Skeletal muscle satellite cell (primary cell): ENCODE results near the gene HLA-DOB.
"Not testable (repeated sequence)": the region's sequence is repeated elsewhere in the genome, so short reads cannot be mapped to it uniquely, and the experiment has no call there.

ENCODE experiments used
- H3K27me3 ChIP-seq: 2 replicates; pipeline ENCODE4 v1.7.0; 2013; ENCODE audit warnings: low read length; ENCODE audit not compliant: control insufficient read depth, insufficient read depth
- H3K36me3 ChIP-seq: 2 replicates; pipeline ENCODE4 v1.7.0; 2013; ENCODE audit warnings: mild to moderate bottlenecking, control low read depth, low read length; ENCODE audit not compliant: insufficient read depth
- H3K4me1 ChIP-seq: 2 replicates; pipeline ENCODE4 v1.7.0; 2013; ENCODE audit warnings: low read length; ENCODE audit not compliant: control insufficient read depth, insufficient read depth
- H3K4me2 ChIP-seq: 2 replicates; pipeline ENCODE4 v1.7.0; 2013; ENCODE audit warnings: mild to moderate bottlenecking, low read length
- H3K4me3 ChIP-seq: 2 replicates; pipeline ENCODE4 v1.7.0; 2013; ENCODE audit warnings: low read length
- H3K9ac ChIP-seq: 2 replicates; pipeline ENCODE4 v1.7.0; 2013; ENCODE audit warnings: mild to moderate bottlenecking, low read depth, low read length, moderate library complexity
- H3K9me3 ChIP-seq: replicated peaks from 2 replicates; pipeline ENCODE4 v1.7.0; 2013; ENCODE audit warnings: mild to moderate bottlenecking, control low read depth, low read length

The HLA-DOB gene

GRCh38 chr6:32829495-32829894 lies 12.7 kb upstream of the HLA-DOB start:
- no peak overlapping the region for H3K4me2 ChIP-seq
- no peaks in the 10 kb centered on the region for H3K9me3 ChIP-seq
- no peaks in the 10 kb centered on the region for H3K4me1 ChIP-seq
- H3K9ac ChIP-seq: no peak overlapping the region
- H3K36me3 ChIP-seq: peaks cover 3% of the 10 kb centered on the region
- no peaks in the 10 kb centered on the region for H3K27me3 ChIP-seq
- no peak overlapping the region for H3K4me3 ChIP-seq

- Histone ChIP-seq H3K4me1 (no peaks in the 10 kb centered on the region), H3K9ac (no peak overlapping the region), H3K4me3 (no peak overlapping the region), H3K27me3 (no peaks in the 10 kb centered on the region), H3K9me3 (no peaks in the 10 kb centered on the region), H3K4me2 (no peak overlapping the region), H3K36me3 (peaks cover 3% of the 10 kb centered on the region)
Measured at GRCh38 chr6:32827025-32827424, 10.2 kb upstream of the HLA-DOB start.

DNA sequence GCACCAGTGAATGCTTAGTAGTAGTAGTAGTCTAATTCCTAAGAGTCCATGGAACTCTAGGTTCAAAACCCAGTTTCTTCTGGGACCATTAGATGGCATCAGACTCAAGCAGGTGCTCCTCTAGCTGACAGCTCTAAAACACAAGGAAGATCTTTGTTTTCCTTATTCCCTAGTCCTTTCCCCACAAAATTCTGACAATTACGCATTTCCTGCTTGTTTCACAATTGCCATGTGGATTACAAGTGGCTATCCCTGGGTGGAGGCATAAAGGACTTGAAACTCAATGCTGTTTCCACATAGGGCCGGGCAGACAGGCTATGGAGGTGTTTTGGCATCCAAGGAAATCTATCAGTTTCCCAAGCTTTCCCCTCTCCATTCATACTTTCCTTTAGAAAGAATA lies 9.2 kb upstream of the HLA-DOB start:
- Histone ChIP-seq H3K4me3 (no peak overlapping the region), H3K4me1 (no peaks in the 10 kb centered on the region), H3K36me3 (peaks cover 3% of the 10 kb centered on the region), H3K27me3 (no peaks in the 10 kb centered on the region), H3K4me2 (no peak overlapping the region), H3K9me3 (no peaks in the 10 kb centered on the region), H3K9ac (no peak overlapping the region)

DNA sequence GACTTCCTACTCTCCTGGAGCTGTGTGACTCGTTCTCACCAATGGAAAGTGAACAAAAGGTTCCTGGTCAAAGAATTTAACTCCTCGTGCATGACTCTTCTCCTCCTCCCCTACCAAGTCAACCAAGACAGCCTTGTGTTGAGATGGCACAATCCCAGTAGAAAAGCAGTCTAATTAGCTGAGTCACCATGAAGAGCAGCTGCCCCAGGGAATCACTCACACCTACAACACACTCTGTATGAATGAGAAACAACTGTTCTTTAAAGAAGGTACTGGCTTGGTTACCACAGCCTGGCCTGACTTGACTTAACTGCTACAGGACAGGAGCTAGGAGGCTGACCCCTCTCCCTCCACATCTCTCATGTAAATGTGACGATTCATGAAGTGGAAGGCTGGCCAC lies 2.9 kb upstream of the HLA-DOB start:
- Histone ChIP-seq H3K9ac (no peak overlapping the region), H3K4me1 (peaks cover 8% of the 10 kb centered on the region), H3K9me3 (no peaks in the 10 kb centered on the region), H3K27me3 (peaks cover 7% of the 10 kb centered on the region), H3K36me3 (no peaks in the 10 kb centered on the region), H3K4me2 (peak overlapping the region; percentile 8), H3K4me3 (no peak overlapping the region)

DNA sequence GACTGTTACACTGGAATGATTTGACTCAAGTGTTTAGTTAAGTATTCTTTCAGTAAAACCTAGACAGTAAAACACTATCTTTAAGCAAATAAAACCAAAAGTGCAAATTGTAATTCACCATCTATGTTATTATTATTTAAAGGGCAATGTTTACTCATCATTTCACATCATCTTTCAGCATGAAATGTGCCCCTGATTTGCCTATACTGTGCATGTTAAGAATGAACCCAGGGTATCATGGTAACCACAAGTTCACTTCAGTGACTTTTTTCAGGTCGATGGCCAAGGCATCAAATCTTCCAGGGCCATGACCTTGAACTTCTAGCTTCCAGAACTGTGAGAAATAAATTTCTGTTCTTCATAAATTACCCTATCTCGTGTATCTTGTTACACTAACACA lies 2.1 kb upstream of the HLA-DOB start:
- Histone ChIP-seq H3K9ac (no peak overlapping the region), H3K4me3 (no peak overlapping the region), H3K4me1 (peaks cover 8% of the 10 kb centered on the region), H3K4me2 (no peak overlapping the region), H3K36me3 (no peaks in the 10 kb centered on the region), H3K27me3 (peaks cover 11% of the 10 kb centered on the region), H3K9me3 (no peaks in the 10 kb centered on the region)

DNA sequence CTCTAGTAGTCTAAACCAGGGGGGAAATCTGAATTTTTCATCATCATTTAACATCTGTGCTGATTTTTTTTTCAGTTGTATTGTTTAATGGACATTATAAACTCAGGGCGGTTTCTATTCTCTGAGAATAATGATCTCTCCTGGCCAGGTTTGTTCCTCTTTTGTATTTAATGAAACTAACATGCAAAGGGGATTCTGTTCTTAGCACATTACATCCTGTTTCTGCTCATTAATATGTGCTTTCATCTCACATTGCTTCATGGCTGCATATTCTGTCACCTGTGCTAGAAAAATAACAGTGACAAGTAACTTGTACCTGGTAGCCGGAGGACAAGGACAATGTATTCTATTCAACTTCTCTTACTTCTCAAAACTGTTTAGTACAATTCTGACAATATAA lies 806 bp downstream of the HLA-DOB start:
- Histone ChIP-seq H3K27me3 (peaks cover 25% of the 10 kb centered on the region), H3K4me2 (no peak overlapping the region), H3K4me1 (peaks cover 8% of the 10 kb centered on the region), H3K9ac (no peak overlapping the region), H3K36me3 (no peaks in the 10 kb centered on the region), H3K9me3 (no peaks in the 10 kb centered on the region), H3K4me3 (no peak overlapping the region)

GRCh38 chr6:32815115-32815514 lies 1.7 kb downstream of the HLA-DOB start:
- no peak overlapping the region for H3K9ac ChIP-seq
- H3K27me3 ChIP-seq: peaks cover 25% of the 10 kb centered on the region
- H3K4me2 ChIP-seq: no peak overlapping the region
- H3K4me3 ChIP-seq: no peak overlapping the region
- H3K36me3 ChIP-seq: no peaks in the 10 kb centered on the region
- no peaks in the 10 kb centered on the region for H3K9me3 ChIP-seq
- peaks cover 7% of the 10 kb centered on the region for H3K4me1 ChIP-seq

GRCh38 chr6:32814145-32814544 lies 2.7 kb downstream of the HLA-DOB start:
- Histone ChIP-seq H3K9ac (no peak overlapping the region), H3K36me3 (no peaks in the 10 kb centered on the region), H3K4me3 (no peak overlapping the region), H3K9me3 (no peaks in the 10 kb centered on the region), H3K27me3 (peaks cover 30% of the 10 kb centered on the region), H3K4me2 (no peak overlapping the region), H3K4me1 (no peaks in the 10 kb centered on the region)

GRCh38 chr6:32809171-32809570 lies 7.6 kb downstream of the HLA-DOB start:
- no peak overlapping the region for H3K4me2 ChIP-seq
- no peaks in the 10 kb centered on the region for H3K9me3 ChIP-seq
- no peak overlapping the region for H3K9ac ChIP-seq

GRCh38 chr6:32807020-32807580 lies 9.7 kb downstream of the HLA-DOB start:
- no peak overlapping the region for H3K9ac ChIP-seq

More at GRCh38 chr6:32809171-32809570, 7.6 kb downstream of the HLA-DOB start:
- Histone ChIP-seq H3K4me3 (no peak overlapping the region), H3K4me1 (peaks cover 6% of the 10 kb centered on the region), H3K36me3 (no peaks in the 10 kb centered on the region), H3K27me3 (peaks cover 38% of the 10 kb centered on the region)

GRCh38 chr6:32805404-32805803 lies 11.4 kb downstream of the HLA-DOB start:
- H3K36me3 ChIP-seq, H3K9ac ChIP-seq, H3K4me2 ChIP-seq, H3K4me1 ChIP-seq, H3K9me3 ChIP-seq, H3K4me3 ChIP-seq: not testable (repeated sequence)
- peaks cover 56% of the 10 kb centered on the region for H3K27me3 ChIP-seq

More at GRCh38 chr6:32807020-32807580, 9.7 kb downstream of the HLA-DOB start:
- H3K27me3 ChIP-seq: peaks cover 42% of the 10 kb centered on the region
- no peak overlapping the region for H3K4me3 ChIP-seq
- H3K4me1 ChIP-seq: peaks cover 6% of the 10 kb centered on the region
- H3K9me3 ChIP-seq: no peaks in the 10 kb centered on the region
- no peak overlapping the region for H3K4me2 ChIP-seq
- H3K36me3 ChIP-seq: no peaks in the 10 kb centered on the region

GRCh38 chr6:32803416-32803815 lies 13.4 kb downstream of the HLA-DOB start:
- Histone ChIP-seq H3K4me1 (peaks cover 6% of the 10 kb centered on the region), H3K9me3 (no peaks in the 10 kb centered on the region), H3K9ac (no peak overlapping the region), H3K4me2 (no peak overlapping the region), H3K4me3 (no peak overlapping the region), H3K27me3 (peaks cover 68% of the 10 kb centered on the region), H3K36me3 (no peaks in the 10 kb centered on the region)
